PC-3 (cell line): Measurements from ENCODE around the gene RET. TPM values are rescaled to one million over a fixed set of nuclear protein-coding genes. Genes with fewer than 3 reads are reported as not detected.

Experiments used
- ATAC-seq: fragments of 200-7000 bp; cut with Tn5 transposase; 2 replicates; pipeline ENCODE4 v1.9.1; 2020; ENCODE audit warnings: mild to moderate bottlenecking, moderate library complexity
- BruUV-seq: library from RNA; stranded (reverse); fragments of 400-500 nt; replicated peaks from 2 replicates; lab custom pipeline; 2021; lab: Mats Ljungman, UMichigan
- CTCF ChIA-PET: fragments of 300-600 bp; sonication (Branson Sonifier 250); formaldehyde crosslinking; loops from one replicate; lab custom pipeline; 2022; ENCODE audit warnings: antibody characterized with exemption; lab: Charles Lee
- POLR2A ChIA-PET: fragments of 300-600 bp; sonication (Branson Sonifier 250); formaldehyde crosslinking; loops from one replicate; lab custom pipeline; 2022; ENCODE audit warnings: antibody characterized with exemption; ENCODE audit not compliant: unreplicated experiment; lab: Charles Lee
- DNase-seq: peaks from one replicate; pipeline ENCODE4 v3.0.0-alpha.2; 2015
- H2AFZ ChIP-seq: fragments of 300-600 bp; sonication (generic); 2 replicates; pipeline ENCODE4 v1.6.0; 2016; ENCODE audit warnings: antibody characterized with exemption, low read length
- H3F3A ChIP-seq: fragments of 300-600 bp; sonication (generic); one replicate; pipeline ENCODE4 v1.6.0; 2017; ENCODE audit warnings: antibody characterized with exemption, low read length, control low read depth, mild to moderate bottlenecking; ENCODE audit not compliant: unreplicated experiment
- H3K27ac ChIP-seq: fragments of 300-600 bp; sonication (generic); 2 replicates; pipeline ENCODE4 v1.5.1; 2016; ENCODE audit warnings: mild to moderate bottlenecking, low read length
- H3K27me3 ChIP-seq: fragments of 300-600 bp; sonication (generic); 2 replicates; pipeline ENCODE4 v1.6.1; 2016; ENCODE audit warnings: low read length, mixed read lengths
- H3K36me3 ChIP-seq: fragments of 300-600 bp; sonication (generic); 2 replicates; pipeline ENCODE4 v1.6.1; 2016; ENCODE audit warnings: low read depth, mixed run types, low read length, mixed read lengths
- H3K4me1 ChIP-seq: fragments of 300-600 bp; sonication (generic); 2 replicates; pipeline ENCODE4 v1.5.1; 2016; ENCODE audit warnings: low read length; ENCODE audit not compliant: insufficient read depth
- H3K4me2 ChIP-seq: fragments of 300-600 bp; sonication (generic); 2 replicates; pipeline ENCODE4 v1.6.0; 2016; ENCODE audit warnings: low read length
- H3K4me3 ChIP-seq: fragments of 300-600 bp; sonication (generic); 2 replicates; pipeline ENCODE4 v1.5.1; 2016; ENCODE audit warnings: mild to moderate bottlenecking, low read length, mixed read lengths
- H3K79me2 ChIP-seq: fragments of 300-600 bp; sonication (generic); 2 replicates; pipeline ENCODE4 v1.6.1; 2017; ENCODE audit warnings: low read length, mixed read lengths
- H3K9ac ChIP-seq: fragments of 300-600 bp; sonication (generic); 2 replicates; pipeline ENCODE4 v1.6.0; 2016; ENCODE audit warnings: mild to moderate bottlenecking, low read length
- H3K9me2 ChIP-seq: fragments of 300-600 bp; sonication (generic); replicated peaks from 2 replicates; pipeline ENCODE4 v1.6.1; 2016; ENCODE audit warnings: mixed run types, low read length, mixed read lengths
- H3K9me3 ChIP-seq: fragments of 300-600 bp; sonication (generic); 2 replicates; pipeline ENCODE4 v1.6.1; 2016; ENCODE audit warnings: low read length, mixed read lengths
- H4K20me1 ChIP-seq: fragments of 300-600 bp; sonication (generic); 2 replicates; pipeline ENCODE4 v1.6.1; 2016; ENCODE audit warnings: low read length, mixed read lengths
- EZH2 ChIP-seq: fragments of 300-600 bp; sonication (generic); IDR thresholded peaks from one replicate; pipeline ENCODE4 v1.6.1; 2017; ENCODE audit warnings: antibody characterized with exemption, mild to moderate bottlenecking, low read length; ENCODE audit not compliant: unreplicated experiment
- EZH2phosphoT487 ChIP-seq: fragments of 300-600 bp; sonication (generic); IDR thresholded peaks from 2 replicates; pipeline ENCODE4 v1.6.1; 2018; ENCODE audit warnings: mild to moderate bottlenecking, antibody characterized with exemption, low read length, borderline replicate concordance
- intact Hi-C: fragments of 100-400 bp; cut with micrococcal nuclease; formaldehyde crosslinking; loops from 2 replicates; pipeline ENCODE4 v1.9.0; 2023
- total RNA-seq: library from RNA; depleted of rRNA; stranded (reverse); fragments of >200 nt; gene quantifications from 2 replicates; pipeline ENCODE4 v1.2.3, GENCODE V29; 2014
- TF ChIP-seq, protein P1 (sequence below): fragments of 300-600 bp; sonication (generic); conservative IDR thresholded peaks from 2 replicates; pipeline ENCODE4 v1.5.1; 2017; ENCODE audit warnings: antibody characterized with exemption, low read depth, mild to moderate bottlenecking, low read length

Gene RET
- total RNA-seq, 1 experiment from 2014 or later, result not detected

DNA sequence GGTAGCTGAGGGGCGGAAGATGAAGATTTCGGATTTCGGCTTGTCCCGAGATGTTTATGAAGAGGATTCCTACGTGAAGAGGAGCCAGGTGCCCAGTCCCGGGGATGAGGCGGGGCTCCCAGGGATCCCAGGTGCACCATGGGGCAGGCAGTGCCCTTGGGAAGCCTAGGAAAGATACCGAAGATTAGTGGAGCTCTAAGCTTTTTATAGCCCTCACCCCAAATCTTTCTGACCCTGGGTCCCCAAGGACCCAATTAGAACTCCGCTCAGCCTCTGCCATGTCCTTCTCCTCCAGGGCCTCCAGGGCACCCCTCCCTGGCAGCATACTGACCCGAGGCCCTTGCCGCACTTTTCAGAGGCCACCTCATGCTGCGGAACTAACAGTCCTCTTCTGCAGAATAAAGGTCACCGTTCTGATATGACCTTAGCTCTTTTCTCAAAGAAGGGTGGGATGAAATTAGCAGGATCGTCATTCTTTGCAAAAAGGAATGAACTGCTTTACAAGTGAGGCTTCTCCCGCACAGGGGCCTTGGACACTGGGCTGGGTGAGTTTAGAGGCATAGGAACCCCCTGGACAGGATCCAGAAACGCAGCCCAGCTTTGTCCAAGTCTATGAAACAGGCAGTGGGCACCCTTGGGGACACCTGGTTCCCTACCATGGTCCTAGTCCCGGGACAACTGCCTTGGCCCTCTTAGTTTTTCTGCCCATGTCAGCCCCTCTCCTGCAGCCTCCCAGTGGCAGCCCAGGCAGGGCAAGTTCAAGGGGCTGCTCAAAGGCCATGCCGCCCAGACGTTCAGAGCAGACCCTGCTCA is 43.5 kb downstream of the RET start:
- Histone ChIP-seq H3K27me3 (no peaks in the 10 kb centered on the region), H3K9ac (no peak overlapping the region), H3K9me2 (no peaks in the 10 kb centered on the region), H4K20me1 (no peaks in the 10 kb centered on the region), H3K4me2 (no peak overlapping the region), H3K79me2 (no peaks in the 10 kb centered on the region), H3K9me3 (no peaks in the 10 kb centered on the region), H3K27ac (no peak overlapping the region), H3F3A (no peaks in the 10 kb centered on the region), H2AFZ (no peak overlapping the region), H3K4me3 (no peak overlapping the region), H3K36me3 (no peaks in the 10 kb centered on the region), H3K4me1 (no peaks in the 10 kb centered on the region)
- intact Hi-C loops, result no loop called here
- ATAC-seq, result no peak
- ChIA-PET CTCF (no interaction called here), POLR2A (no interaction called here)
- DNase-seq, result no peak
- TF ChIP-seq, protein P1, sequence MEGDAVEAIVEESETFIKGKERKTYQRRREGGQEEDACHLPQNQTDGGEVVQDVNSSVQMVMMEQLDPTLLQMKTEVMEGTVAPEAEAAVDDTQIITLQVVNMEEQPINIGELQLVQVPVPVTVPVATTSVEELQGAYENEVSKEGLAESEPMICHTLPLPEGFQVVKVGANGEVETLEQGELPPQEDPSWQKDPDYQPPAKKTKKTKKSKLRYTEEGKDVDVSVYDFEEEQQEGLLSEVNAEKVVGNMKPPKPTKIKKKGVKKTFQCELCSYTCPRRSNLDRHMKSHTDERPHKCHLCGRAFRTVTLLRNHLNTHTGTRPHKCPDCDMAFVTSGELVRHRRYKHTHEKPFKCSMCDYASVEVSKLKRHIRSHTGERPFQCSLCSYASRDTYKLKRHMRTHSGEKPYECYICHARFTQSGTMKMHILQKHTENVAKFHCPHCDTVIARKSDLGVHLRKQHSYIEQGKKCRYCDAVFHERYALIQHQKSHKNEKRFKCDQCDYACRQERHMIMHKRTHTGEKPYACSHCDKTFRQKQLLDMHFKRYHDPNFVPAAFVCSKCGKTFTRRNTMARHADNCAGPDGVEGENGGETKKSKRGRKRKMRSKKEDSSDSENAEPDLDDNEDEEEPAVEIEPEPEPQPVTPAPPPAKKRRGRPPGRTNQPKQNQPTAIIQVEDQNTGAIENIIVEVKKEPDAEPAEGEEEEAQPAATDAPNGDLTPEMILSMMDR, result no peak
- no peak for TF ChIP-seq EZH2phosphoT487
- TF ChIP-seq EZH2, result no peak
- no TSS peak for BruUV-seq

DNA sequence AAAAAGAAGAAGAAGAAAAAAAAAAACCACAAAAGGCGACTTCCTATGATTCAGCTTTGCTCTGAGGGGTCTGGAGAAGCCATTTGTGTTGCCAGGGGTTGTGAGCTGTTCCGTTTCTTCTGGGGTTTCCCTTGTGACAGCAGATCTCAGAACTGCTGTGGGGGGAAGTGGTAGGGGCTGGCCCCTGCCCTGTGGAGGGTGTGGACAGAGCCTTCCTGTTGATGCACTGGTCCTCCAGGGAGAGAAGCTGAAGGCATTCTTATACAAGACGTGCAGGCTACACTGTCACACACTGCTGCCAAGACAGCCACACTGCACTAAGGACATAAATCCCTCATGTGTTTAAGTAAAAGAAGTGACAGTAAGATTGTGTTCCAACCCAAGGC is 44.1 kb downstream of the RET start:
- BruUV-seq, result no TSS peak
- no peak overlapping the region for H3K4me2 ChIP-seq
- no peak overlapping the region for H3K4me3 ChIP-seq
- no peaks in the 10 kb centered on the region for H3K27me3 ChIP-seq
- no peak overlapping the region for H3K27ac ChIP-seq
- H3F3A ChIP-seq, result no peaks in the 10 kb centered on the region
- no peaks in the 10 kb centered on the region for H3K4me1 ChIP-seq
- no peaks in the 10 kb centered on the region for H3K9me2 ChIP-seq
- no peaks in the 10 kb centered on the region for H4K20me1 ChIP-seq
- intact Hi-C loops, result no loop called here
- H3K36me3 ChIP-seq, result no peaks in the 10 kb centered on the region
- no peaks in the 10 kb centered on the region for H3K9me3 ChIP-seq
- DNase-seq (no peak), ATAC-seq (no peak)
- H3K9ac ChIP-seq, result no peak overlapping the region
- POLR2A ChIA-PET, result no interaction called here
- H2AFZ ChIP-seq, result no peak overlapping the region
- TF ChIP-seq EZH2phosphoT487 (no peak), EZH2 (no peak)
- TF ChIP-seq, protein P1, result no peak
- no peaks in the 10 kb centered on the region for H3K79me2 ChIP-seq
- CTCF ChIA-PET, result no interaction called here

DNA sequence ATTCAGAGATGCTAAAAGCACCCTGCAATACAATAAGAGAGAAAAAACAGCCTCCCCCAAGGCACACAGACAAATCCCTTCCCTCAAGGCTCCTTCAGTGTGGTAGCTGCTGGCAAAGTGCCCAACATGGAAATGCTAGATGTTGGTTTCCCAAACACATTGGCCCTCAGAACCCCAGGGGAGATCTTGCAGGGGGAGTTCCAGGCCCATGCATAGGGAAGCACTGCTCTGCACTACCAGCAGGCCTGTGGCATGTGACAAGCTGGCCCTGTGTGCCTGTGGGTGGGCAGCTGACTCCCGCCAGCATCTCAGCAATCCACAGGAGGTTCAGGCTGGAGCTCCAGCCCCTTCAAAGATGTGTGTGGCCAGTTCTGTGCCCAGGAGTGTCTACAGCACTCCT is 44.6 kb downstream of the RET start:
- H3K4me3 ChIP-seq, result no peak overlapping the region
- no peaks in the 10 kb centered on the region for H3K4me1 ChIP-seq
- H3K4me2 ChIP-seq, result no peak overlapping the region
- no peaks in the 10 kb centered on the region for H4K20me1 ChIP-seq
- no peak for DNase-seq
- H3K9me3 ChIP-seq, result no peaks in the 10 kb centered on the region
- no peak for ATAC-seq
- H3K36me3 ChIP-seq, result no peaks in the 10 kb centered on the region
- BruUV-seq, result no TSS peak
- H3K9me2 ChIP-seq, result no peaks in the 10 kb centered on the region
- ChIA-PET POLR2A (no interaction called here), CTCF (no interaction called here)
- TF ChIP-seq, protein P1, result no peak
- no peak for TF ChIP-seq EZH2
- no peak for TF ChIP-seq EZH2phosphoT487
- no peak overlapping the region for H3K27ac ChIP-seq
- H3F3A ChIP-seq, result no peaks in the 10 kb centered on the region
- H3K27me3 ChIP-seq, result no peaks in the 10 kb centered on the region
- H2AFZ ChIP-seq, result no peak overlapping the region
- H3K79me2 ChIP-seq, result no peaks in the 10 kb centered on the region
- intact Hi-C loops, result no loop called here
- no peak overlapping the region for H3K9ac ChIP-seq
